ENCODE measurements around the gene LILRB1. TPM values are rescaled to one million over a fixed set of nuclear protein-coding genes. Genes with fewer than 3 reads are reported as not detected.
A peak's percentile ranks its signal among the peaks of the same experiment; 100 is the strongest.
"Not testable (repeated sequence)": the region's sequence is repeated elsewhere in the genome, so short reads cannot be mapped to it uniquely, and the experiment has no call there.

The LILRB1 gene
- total RNA-seq, 1 experiment from 2014 or later, result not detected

- DNase-seq (ENCODE audit: low read depth), result not testable (repeated sequence)
Observed at GRCh38 chr19:54624934-54625730, 5.2 kb upstream of the LILRB1 start.

GRCh38 chr19:54626757-54627156 is 3.5 kb upstream of the LILRB1 start:
- DNase-seq (ENCODE audit: low read depth), result no peak

GRCh38 chr19:54627912-54628311 is 2.4 kb upstream of the LILRB1 start:
- not testable (repeated sequence) for DNase-seq (ENCODE audit: low read depth)

- DNase-seq (ENCODE audit: low read depth), result no peak
Observed at GRCh38 chr19:54630782-54631181, 498 bp downstream of the LILRB1 start.

GRCh38 chr19:54631489-54632337 is 1.4 kb downstream of the LILRB1 start:
- not testable (repeated sequence) for DNase-seq (ENCODE audit: low read depth)

- DNase-seq (ENCODE audit: low read depth), result not testable (repeated sequence)
Observed at GRCh38 chr19:54632517-54632916, 2.2 kb downstream of the LILRB1 start.

- no peak for DNase-seq (ENCODE audit: low read depth)
Observed at GRCh38 chr19:54633401-54633800, 3.1 kb downstream of the LILRB1 start.

- DNase-seq (ENCODE audit: low read depth), result not testable (repeated sequence)
Observed at GRCh38 chr19:54636081-54636480, 5.8 kb downstream of the LILRB1 start.

GRCh38 chr19:54638683-54639082 is 8.4 kb downstream of the LILRB1 start:
- no peak for DNase-seq (ENCODE audit: low read depth)

GRCh38 chr19:54642953-54643352 is 12.7 kb downstream of the LILRB1 start:
- not testable (repeated sequence) for DNase-seq (ENCODE audit: low read depth)

- DNase-seq (ENCODE audit: low read depth), result not testable (repeated sequence)
Observed at GRCh38 chr19:54643583-54643982, 13.3 kb downstream of the LILRB1 start.

GRCh38 chr19:54644056-54644455 is 13.8 kb downstream of the LILRB1 start:
- no peak for DNase-seq (ENCODE audit: low read depth)

GRCh38 chr19:54646331-54646841 is 16.1 kb downstream of the LILRB1 start:
- no peak for DNase-seq (ENCODE audit: low read depth)

GRCh38 chr19:54648129-54648528 is 17.8 kb downstream of the LILRB1 start:
- peak; percentile 3 for DNase-seq (ENCODE audit: low read depth)

GRCh38 chr19:54650108-54650655 is 19.9 kb downstream of the LILRB1 start:
- DNase-seq (ENCODE audit: low read depth), result no peak

GRCh38 chr19:54653181-54653809 is 23.0 kb downstream of the LILRB1 start:
- DNase-seq (ENCODE audit: low read depth), result peak; percentile 39

GRCh38 chr19:54654447-54655321 is 24.4 kb downstream of the LILRB1 start:
- DNase-seq (ENCODE audit: low read depth), result no peak

- DNase-seq (ENCODE audit: low read depth), result no peak
Observed at GRCh38 chr19:54659300-54659699, 29.0 kb downstream of the LILRB1 start.

GRCh38 chr19:54660306-54660705 is 30.0 kb downstream of the LILRB1 start:
- DNase-seq (ENCODE audit: low read depth), result no peak

GRCh38 chr19:54660964-54661363 is 30.7 kb downstream of the LILRB1 start:
- DNase-seq (ENCODE audit: low read depth), result no peak

All from RPMI7951 (cell line).